ENCODE data around the gene PTPRD.

The PTPRD gene

DNA sequence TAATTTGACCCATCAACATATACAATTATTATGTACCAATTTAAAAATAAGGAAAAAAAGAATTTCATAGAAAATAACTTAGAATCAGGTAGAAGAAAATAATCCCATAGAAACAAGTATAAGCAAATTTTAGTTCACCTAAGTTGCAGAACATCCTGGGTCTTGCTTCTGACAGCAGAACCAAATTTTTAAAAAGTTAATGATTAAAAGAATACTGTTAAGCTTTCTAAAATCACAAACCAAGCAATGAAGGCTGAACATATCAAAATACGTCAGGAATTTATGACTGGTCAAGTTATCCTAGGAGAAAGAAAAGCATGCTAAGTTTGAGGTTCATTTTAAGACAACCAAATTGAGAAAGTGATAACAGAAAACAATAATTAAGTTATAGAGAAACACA lies 650.9 kb downstream of the PTPRD start:
- no peak for DNase-seq (ENCODE audit: low read depth)
- TF ChIP-seq, protein P1, sequence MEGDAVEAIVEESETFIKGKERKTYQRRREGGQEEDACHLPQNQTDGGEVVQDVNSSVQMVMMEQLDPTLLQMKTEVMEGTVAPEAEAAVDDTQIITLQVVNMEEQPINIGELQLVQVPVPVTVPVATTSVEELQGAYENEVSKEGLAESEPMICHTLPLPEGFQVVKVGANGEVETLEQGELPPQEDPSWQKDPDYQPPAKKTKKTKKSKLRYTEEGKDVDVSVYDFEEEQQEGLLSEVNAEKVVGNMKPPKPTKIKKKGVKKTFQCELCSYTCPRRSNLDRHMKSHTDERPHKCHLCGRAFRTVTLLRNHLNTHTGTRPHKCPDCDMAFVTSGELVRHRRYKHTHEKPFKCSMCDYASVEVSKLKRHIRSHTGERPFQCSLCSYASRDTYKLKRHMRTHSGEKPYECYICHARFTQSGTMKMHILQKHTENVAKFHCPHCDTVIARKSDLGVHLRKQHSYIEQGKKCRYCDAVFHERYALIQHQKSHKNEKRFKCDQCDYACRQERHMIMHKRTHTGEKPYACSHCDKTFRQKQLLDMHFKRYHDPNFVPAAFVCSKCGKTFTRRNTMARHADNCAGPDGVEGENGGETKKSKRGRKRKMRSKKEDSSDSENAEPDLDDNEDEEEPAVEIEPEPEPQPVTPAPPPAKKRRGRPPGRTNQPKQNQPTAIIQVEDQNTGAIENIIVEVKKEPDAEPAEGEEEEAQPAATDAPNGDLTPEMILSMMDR (conservative IDR thresholded peaks at IDR 0.05; ENCODE audit: low read depth, low read length) = no peak
- no peak overlapping the region for H3K4me3 ChIP-seq (ENCODE audit: low read depth, low read length)

DNA sequence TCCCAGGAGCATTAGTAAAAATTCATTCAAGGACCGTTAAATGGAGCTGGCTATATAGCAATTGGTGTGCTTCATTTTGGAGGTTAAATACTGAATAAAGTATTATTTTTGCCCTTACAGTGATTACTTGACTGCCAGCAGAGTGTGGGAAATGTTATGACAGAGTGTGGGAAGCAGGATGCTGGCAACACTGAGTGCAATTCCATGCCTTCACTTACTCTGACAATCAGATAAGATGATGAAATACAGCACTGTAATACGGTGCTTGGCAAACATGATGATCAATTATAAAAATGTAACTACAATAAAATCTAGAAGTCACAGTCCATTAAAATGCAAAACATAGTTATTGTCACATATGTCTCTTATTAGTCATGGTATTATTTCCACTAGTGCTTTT lies 651.3 kb downstream of the PTPRD start:
- TF ChIP-seq, protein P1 (conservative IDR thresholded peaks at IDR 0.05; ENCODE audit: low read depth, low read length) = no peak
- no peak overlapping the region for H3K4me3 ChIP-seq (ENCODE audit: low read depth, low read length)
- no peak for DNase-seq (ENCODE audit: low read depth)

DNA sequence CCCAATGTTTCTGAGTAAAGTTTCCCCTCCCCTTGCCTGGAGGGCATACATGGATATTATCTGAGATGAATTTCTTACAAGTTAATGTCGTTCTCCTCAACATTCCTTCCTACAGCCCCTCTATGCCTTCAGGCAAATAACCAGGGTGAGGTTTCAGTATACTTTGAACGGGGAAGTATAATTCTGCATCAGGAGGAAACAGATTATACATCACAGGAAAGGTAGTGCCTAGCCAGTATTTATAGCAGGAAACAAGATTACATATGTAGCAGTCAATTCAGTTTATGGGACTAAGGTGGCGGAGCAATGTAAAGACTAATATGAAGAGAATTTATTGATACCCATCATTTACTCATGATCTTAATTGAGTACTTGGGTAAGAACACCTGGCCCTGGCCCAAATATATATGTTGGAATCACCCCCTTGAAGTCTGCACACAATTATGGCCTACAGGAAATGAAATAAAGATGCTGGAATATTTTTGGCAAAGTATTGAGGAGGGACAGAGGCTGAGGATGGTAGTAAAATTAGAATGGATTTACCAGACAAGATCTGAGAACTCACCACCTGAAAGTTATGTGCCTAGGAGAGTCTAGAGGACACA lies 661.1 kb downstream of the PTPRD start:
- TF ChIP-seq, protein P1 (conservative IDR thresholded peaks at IDR 0.05; ENCODE audit: low read depth, low read length) = no peak
- DNase-seq (ENCODE audit: low read depth) = no peak

DNA sequence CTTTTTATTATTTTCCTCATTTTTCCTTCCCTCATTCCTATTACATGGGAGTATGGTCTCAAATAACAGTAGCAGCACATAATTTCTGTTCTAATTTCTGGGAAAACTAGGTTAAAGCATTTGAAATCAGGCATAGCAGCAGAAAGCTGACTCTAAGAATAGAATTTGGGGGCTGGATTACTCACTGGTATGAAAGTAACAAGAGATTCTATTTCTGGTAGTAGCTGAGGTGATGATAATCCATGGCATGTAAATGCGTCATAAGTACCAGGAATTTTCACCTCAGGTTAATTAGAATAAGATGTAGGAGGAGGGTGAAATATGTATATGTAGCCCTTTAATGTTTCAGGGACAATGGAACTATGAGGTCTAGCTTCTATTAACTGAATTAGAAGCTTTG lies 662.0 kb downstream of the PTPRD start:
- peak; percentile 5 for DNase-seq (ENCODE audit: low read depth)
- TF ChIP-seq, protein P1 (conservative IDR thresholded peaks at IDR 0.05; ENCODE audit: low read depth, low read length) = no peak
- no peak overlapping the region for H3K4me3 ChIP-seq (ENCODE audit: low read depth, low read length)

More for the DNA sequence above, 661.1 kb downstream of the PTPRD start:
- no peak overlapping the region for H3K4me3 ChIP-seq (ENCODE audit: low read depth, low read length)

DNA sequence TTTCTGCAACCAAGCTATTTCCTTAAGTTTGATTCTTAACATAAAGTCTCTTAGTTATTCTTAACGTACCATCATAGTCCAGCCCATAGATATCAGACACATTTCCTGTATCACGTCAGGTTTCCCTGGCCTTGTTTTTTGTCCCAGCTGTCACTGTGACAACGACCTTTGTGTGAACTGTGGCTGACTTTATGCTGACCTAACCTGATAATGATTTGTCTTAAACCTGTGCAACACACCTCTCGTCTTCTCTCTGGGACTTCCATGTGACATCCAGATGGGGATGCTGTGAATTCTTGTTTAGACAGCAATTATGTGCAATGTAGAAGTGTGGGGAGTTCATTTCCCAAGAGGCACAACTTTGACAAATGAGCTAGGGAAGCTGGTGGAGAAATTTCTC lies 662.8 kb downstream of the PTPRD start:
- TF ChIP-seq, protein P1 (conservative IDR thresholded peaks at IDR 0.05; ENCODE audit: low read depth, low read length) = no peak

DNA sequence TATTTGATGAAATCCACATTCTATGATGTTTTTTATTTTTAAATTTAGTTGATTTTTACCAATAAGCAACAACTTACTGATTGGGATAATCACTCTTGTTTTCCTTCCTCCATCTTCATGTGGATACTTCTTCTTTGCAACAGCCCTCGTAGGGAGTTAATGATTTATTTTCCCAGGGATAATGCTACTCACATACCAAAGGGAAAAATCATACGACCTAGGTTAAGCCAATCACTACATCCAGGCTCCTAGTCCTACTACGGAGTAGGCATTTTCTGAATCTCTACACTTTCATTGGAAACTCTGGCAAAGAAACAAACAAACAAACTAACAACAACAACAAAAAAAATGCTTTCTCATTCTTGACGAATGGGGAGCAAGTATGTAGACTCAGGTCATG lies 663.4 kb downstream of the PTPRD start:
- no peak for DNase-seq (ENCODE audit: low read depth)
- H3K4me3 ChIP-seq (ENCODE audit: low read depth, low read length) = no peak overlapping the region

More for the DNA sequence above, 662.8 kb downstream of the PTPRD start:
- no peak overlapping the region for H3K4me3 ChIP-seq (ENCODE audit: low read depth, low read length)
- no peak for DNase-seq (ENCODE audit: low read depth)

DNA sequence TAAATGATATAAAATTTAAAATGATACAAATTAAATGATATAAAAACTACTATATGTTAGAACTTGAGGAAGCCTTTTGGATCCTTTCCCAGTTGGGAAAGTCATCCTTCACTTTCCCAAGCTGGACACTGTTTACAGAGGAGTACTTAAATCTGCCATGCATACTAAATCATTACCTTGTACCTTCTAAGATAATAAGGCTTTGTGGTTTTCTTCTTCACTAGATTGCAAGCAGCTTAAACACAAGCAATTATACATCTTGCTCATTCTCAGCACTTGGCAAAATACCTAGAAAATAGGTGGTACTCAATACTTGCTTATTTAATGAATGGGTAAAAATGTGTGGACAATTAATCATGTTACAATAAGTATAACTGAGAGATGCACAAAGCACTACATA lies 666.8 kb downstream of the PTPRD start:
- no peak for DNase-seq (ENCODE audit: low read depth)
- no peak overlapping the region for H3K4me3 ChIP-seq (ENCODE audit: low read depth, low read length)
- TF ChIP-seq, protein P1 (conservative IDR thresholded peaks at IDR 0.05; ENCODE audit: low read depth, low read length) = no peak

More for the DNA sequence above, 663.4 kb downstream of the PTPRD start:
- TF ChIP-seq, protein P1 (conservative IDR thresholded peaks at IDR 0.05; ENCODE audit: low read depth, low read length) = no peak

Measured in choroid plexus epithelial cell (primary cell).